HL-60 (cell line): Measurements from ENCODE around the gene IFNGR2.

Experiments used
- POLR2AphosphoS5 ChIP-seq: IDR thresholded peaks from 2 replicates; pipeline ENCODE4 v1.6.1; 2012; ENCODE audit warnings: low read depth
- TF ChIP-seq, protein P1 (sequence below): IDR thresholded peaks from one replicate; pipeline ENCODE4 v1.5.1; 2011; ENCODE audit warnings: low read length, control low read depth, inconsistent platforms; ENCODE audit not compliant: insufficient read depth
- TF ChIP-seq, protein P2 (sequence below): IDR thresholded peaks from 2 replicates; pipeline ENCODE4 v1.6.1; 2012; ENCODE audit warnings: low read depth; ENCODE audit not compliant: insufficient replicate concordance

DNA sequence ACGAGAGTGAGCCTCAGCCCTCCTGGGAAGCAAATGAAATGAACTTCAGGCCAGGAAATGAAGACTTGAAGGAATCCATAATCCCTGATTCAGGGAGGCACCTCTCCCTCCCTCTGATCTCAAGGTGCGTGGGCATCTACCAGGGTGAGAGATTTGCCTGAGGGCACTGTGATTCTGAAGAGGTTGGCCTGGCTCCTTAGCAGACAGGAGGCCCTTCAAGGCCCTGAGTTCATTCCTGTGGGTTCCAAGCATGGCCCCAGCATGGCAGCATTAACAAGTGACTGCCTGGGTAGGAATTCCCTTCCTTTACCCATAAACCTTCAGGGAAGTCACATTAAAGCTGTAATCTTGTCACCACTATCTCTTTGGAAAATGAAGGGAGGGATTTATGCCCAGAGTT is 29.8 kb upstream of the IFNGR2 start:
- TF ChIP-seq, protein P1, sequence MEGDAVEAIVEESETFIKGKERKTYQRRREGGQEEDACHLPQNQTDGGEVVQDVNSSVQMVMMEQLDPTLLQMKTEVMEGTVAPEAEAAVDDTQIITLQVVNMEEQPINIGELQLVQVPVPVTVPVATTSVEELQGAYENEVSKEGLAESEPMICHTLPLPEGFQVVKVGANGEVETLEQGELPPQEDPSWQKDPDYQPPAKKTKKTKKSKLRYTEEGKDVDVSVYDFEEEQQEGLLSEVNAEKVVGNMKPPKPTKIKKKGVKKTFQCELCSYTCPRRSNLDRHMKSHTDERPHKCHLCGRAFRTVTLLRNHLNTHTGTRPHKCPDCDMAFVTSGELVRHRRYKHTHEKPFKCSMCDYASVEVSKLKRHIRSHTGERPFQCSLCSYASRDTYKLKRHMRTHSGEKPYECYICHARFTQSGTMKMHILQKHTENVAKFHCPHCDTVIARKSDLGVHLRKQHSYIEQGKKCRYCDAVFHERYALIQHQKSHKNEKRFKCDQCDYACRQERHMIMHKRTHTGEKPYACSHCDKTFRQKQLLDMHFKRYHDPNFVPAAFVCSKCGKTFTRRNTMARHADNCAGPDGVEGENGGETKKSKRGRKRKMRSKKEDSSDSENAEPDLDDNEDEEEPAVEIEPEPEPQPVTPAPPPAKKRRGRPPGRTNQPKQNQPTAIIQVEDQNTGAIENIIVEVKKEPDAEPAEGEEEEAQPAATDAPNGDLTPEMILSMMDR = no peak
- TF ChIP-seq, protein P2, sequence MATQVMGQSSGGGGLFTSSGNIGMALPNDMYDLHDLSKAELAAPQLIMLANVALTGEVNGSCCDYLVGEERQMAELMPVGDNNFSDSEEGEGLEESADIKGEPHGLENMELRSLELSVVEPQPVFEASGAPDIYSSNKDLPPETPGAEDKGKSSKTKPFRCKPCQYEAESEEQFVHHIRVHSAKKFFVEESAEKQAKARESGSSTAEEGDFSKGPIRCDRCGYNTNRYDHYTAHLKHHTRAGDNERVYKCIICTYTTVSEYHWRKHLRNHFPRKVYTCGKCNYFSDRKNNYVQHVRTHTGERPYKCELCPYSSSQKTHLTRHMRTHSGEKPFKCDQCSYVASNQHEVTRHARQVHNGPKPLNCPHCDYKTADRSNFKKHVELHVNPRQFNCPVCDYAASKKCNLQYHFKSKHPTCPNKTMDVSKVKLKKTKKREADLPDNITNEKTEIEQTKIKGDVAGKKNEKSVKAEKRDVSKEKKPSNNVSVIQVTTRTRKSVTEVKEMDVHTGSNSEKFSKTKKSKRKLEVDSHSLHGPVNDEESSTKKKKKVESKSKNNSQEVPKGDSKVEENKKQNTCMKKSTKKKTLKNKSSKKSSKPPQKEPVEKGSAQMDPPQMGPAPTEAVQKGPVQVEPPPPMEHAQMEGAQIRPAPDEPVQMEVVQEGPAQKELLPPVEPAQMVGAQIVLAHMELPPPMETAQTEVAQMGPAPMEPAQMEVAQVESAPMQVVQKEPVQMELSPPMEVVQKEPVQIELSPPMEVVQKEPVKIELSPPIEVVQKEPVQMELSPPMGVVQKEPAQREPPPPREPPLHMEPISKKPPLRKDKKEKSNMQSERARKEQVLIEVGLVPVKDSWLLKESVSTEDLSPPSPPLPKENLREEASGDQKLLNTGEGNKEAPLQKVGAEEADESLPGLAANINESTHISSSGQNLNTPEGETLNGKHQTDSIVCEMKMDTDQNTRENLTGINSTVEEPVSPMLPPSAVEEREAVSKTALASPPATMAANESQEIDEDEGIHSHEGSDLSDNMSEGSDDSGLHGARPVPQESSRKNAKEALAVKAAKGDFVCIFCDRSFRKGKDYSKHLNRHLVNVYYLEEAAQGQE = no peak
- TF ChIP-seq POLR2AphosphoS5 = no peak
